Heart right ventricle (tissue), 16 donors: ENCODE measurements around the gene ZBTB12. TPM values are rescaled to one million over a fixed set of nuclear protein-coding genes. Genes with fewer than 3 reads are reported as not detected.

ENCODE experiments used
- ATAC-seq, 8 donors: fragments of 200-7000 bp; cut with Tn5 transposase; one replicate each; pipeline ENCODE4 v1.9.1; 2020; ENCODE audit warnings: mild to moderate bottlenecking in 8 of 8, moderate library complexity in 8 of 8, moderate number of reproducible peaks in 1 of 8
- DNase-seq, 2 donors: peaks; one replicate each; pipeline ENCODE4 v3.0.0-alpha.2; 2020
- H3K27ac ChIP-seq, 10 donors: fragments of 200-600 bp; sonication (generic) in 2 of 10; one replicate each; pipeline versions ENCODE4 v1.5.0 to v1.8.0; 2020 to 2022; ENCODE audit warnings: mild to moderate bottlenecking in 3 of 10
- H3K27me3 ChIP-seq, 7 donors: fragments of 200-600 bp; one replicate each; pipeline ENCODE4 v1.8.0; 2021 to 2022; ENCODE audit warnings: mild to moderate bottlenecking in 2 of 7
- H3K36me3 ChIP-seq, 9 donors: fragments of 200-600 bp; sonication (generic) in 1 of 9; one replicate each; pipeline versions ENCODE4 v1.5.0 to v1.8.0; 2020 to 2022; ENCODE audit warnings: mild to moderate bottlenecking in 2 of 9
- H3K4me1 ChIP-seq, 9 donors: fragments of 200-600 bp; sonication (generic) in 1 of 9; one replicate each; pipeline versions ENCODE4 v1.5.0 to v1.8.0; 2020 to 2022; ENCODE audit warnings: mild to moderate bottlenecking in 4 of 9
- H3K4me3 ChIP-seq, 10 donors: fragments of 200-600 bp; sonication (generic) in 2 of 10; one replicate each; pipeline versions ENCODE4 v1.5.0 to v1.8.0; 2020 to 2022; ENCODE audit warnings: mild to moderate bottlenecking in 7 of 10, moderate library complexity in 2 of 10
- H3K9me3 ChIP-seq, 11 donors: fragments of 200-600 bp in 10 of 11; sonication (generic) in 2 of 11; one replicate each; pipeline versions ENCODE4 v1.5.0 to v1.8.0; 2013 to 2022; ENCODE audit warnings: mild to moderate bottlenecking in 2 of 11, control low read depth in 1 of 11, moderate library complexity in 1 of 11
- WGBS, 2 donors: extraction: QIAGEN DNeasy Blood & Tissue Kit; methylation state at CpG; one replicate each; pipeline ENCODE4 v1.1.7; 2013; ENCODE audit warnings: inconsistent platforms in 1 of 2; 5-methylcytosine and 5-hydroxymethylcytosine counted together
- intact Hi-C, 10 donors: fragments of 100-400 bp; cut with DNase I; formaldehyde crosslinking; loops; one replicate each; pipeline versions ENCODE4 v1.11.1 to v1.14.2; 2022
- polyA plus RNA-seq, 2 donors: library from polyadenylated mRNA; stranded (reverse); fragments of 200-250 nt; gene quantifications; one replicate each; pipeline ENCODE4 v1.2.3, GENCODE V29; 2013
- total RNA-seq, 10 donors: library from RNA; stranded (reverse); fragmentation: NEBNext Ultra II Directional in 3 of 10; extraction: Animal tissue kit (Norgen Biotek cat#: 25700) in 3 of 10; gene quantifications; one replicate each; pipeline versions ENCODE4 v1.2.1 to v1.2.4, GENCODE V29; 2021 to 2023
- TF ChIP-seq, protein P1 (sequence below), 9 donors: fragments of 200-600 bp; sonication (generic) in 2 of 9; IDR thresholded peaks; one replicate each; pipeline versions ENCODE4 v1.5.0 to v1.8.0; 2021 to 2022; ENCODE audit warnings: antibody characterized with exemption in 9 of 9, mild to moderate bottlenecking in 5 of 9, moderate library complexity in 1 of 9
- donor health status: Arrhythmogenic right ventricular cardiomyopathy.
- donor health status: ischemic (EF 13 %, LVEDD 7.1; RV severe dilation, severe dysfunction).
- donor health status: healthy with polysubstance abuse.
- donor health status: DM: no; HTN: yes; CAD: no.
- donor health status: DM: no; HTN: no; CAD: no.
- donor health status: ischemic (EF 25% LVEDD 6.9; RV normal size, moderate dysfunction).
- donor health status: ischemic (EF 25% LVEDD 5.7; RV mildly dilated, moderate dysfunction).
- donor health status: healthy.
- donor health status: DM: yes; HTN: yes; CAD: no.
- donor health status: Ischemic cardiomyopathy.
- donor health status: ischemic (EF 35%, LVEDD 5.7; RV mildly dilated, moderate dysfunction).
- donor health status: nonischemic (EF 11% LVEDD 7.7; RV severe dilation, severe dysfunction).
- donor health status: DM: yes; HTN: yes; CAD: no.
- donor health status: PGD.
- donor health status: ischemic (EF 29% LVEDD 5.4; RV normal size, mild dysfunction).
- donor health status: nonischemic (EF 23%, LVEDD 6.1; RV moderate dilation, normal function).

ZBTB12 gene
- total and polyA plus RNA-seq, 12 donors, result 1.5 to 4.9 (median 2.6) TPM

GRCh38 chr6:31920811-31921210 is 18.9 kb upstream of the ZBTB12 start:
- ATAC-seq (no peak), DNase-seq (no peak)
- no peak overlapping the region for H3K27ac ChIP-seq
- TF ChIP-seq, protein P1, sequence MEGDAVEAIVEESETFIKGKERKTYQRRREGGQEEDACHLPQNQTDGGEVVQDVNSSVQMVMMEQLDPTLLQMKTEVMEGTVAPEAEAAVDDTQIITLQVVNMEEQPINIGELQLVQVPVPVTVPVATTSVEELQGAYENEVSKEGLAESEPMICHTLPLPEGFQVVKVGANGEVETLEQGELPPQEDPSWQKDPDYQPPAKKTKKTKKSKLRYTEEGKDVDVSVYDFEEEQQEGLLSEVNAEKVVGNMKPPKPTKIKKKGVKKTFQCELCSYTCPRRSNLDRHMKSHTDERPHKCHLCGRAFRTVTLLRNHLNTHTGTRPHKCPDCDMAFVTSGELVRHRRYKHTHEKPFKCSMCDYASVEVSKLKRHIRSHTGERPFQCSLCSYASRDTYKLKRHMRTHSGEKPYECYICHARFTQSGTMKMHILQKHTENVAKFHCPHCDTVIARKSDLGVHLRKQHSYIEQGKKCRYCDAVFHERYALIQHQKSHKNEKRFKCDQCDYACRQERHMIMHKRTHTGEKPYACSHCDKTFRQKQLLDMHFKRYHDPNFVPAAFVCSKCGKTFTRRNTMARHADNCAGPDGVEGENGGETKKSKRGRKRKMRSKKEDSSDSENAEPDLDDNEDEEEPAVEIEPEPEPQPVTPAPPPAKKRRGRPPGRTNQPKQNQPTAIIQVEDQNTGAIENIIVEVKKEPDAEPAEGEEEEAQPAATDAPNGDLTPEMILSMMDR (IDR thresholded peaks at IDR 0.05), result no peak
- H3K4me1 ChIP-seq, result no peaks in the 10 kb centered on the region
- no peaks in the 10 kb centered on the region for H3K9me3 ChIP-seq
- no peaks in the 10 kb centered on the region for H3K27me3 ChIP-seq
- intact Hi-C loops, result no loop called here
- WGBS, 2 donors, result 79 to 81% methylated on average over 2 of the region's 2 CpGs
- H3K36me3 ChIP-seq, result no peaks in the 10 kb centered on the region
- no peak overlapping the region for H3K4me3 ChIP-seq

GRCh38 chr6:31919624-31920303 is 17.9 kb upstream of the ZBTB12 start:
- H3K4me3 ChIP-seq, result no peak overlapping the region
- no peaks in the 10 kb centered on the region for H3K27me3 ChIP-seq
- no peak for ATAC-seq
- no peaks in the 10 kb centered on the region for H3K36me3 ChIP-seq
- no peaks in the 10 kb centered on the region for H3K4me1 ChIP-seq
- TF ChIP-seq, protein P1 (IDR thresholded peaks at IDR 0.05), result no peak
- no peak for DNase-seq
- 82 to 87% methylated on average over 6 of the region's 6 CpGs for WGBS, 2 donors
- intact Hi-C loops, result no loop called here
- no peak overlapping the region for H3K27ac ChIP-seq
- H3K9me3 ChIP-seq, result no peaks in the 10 kb centered on the region

DNA sequence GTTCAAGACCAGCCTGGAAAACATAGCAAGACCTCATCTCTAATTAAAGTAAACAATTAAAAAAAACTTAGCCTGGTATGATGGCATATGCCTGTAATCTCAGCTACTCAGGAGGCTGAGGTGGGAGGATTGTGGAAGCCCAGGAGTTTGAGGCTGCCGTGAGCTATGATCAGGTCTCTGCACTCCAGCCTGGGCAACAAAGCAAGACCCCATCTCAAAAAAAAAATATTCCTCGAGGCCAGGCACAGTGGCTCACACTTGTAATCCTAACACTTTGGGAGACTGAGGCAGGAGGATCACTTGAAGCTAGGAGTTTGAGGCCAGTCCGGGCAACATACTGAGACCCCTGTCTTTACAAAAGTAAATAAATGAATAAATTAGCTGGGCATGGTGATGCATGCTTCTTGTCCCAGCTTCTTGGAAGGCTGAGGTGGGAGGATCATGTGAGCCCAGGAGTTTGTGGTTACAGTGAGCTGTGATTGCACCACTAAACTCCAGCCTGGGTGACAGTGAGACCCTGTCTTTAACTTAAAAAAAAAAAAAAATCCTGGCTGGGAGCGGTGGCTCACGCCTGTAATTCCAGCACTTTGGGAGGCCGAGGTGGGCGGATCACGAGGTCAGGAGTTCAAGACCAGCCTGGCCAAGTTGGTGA is 16.3 kb upstream of the ZBTB12 start:
- H3K27me3 ChIP-seq, result no peaks in the 10 kb centered on the region
- DNase-seq (no peak), ATAC-seq (no peak)
- no peak overlapping the region for H3K4me3 ChIP-seq
- no peak overlapping the region for H3K27ac ChIP-seq
- intact Hi-C loops, result no loop called here
- no peaks in the 10 kb centered on the region for H3K36me3 ChIP-seq
- 76 to 87% methylated on average over 8 of the region's 8 CpGs for WGBS, 2 donors
- TF ChIP-seq, protein P1 (IDR thresholded peaks at IDR 0.05), result no peak
- no peaks in the 10 kb centered on the region for H3K9me3 ChIP-seq
- no peaks in the 10 kb centered on the region for H3K4me1 ChIP-seq

- ATAC-seq (no peak), DNase-seq (no peak)
- intact Hi-C loops, result no loop called here
- peaks cover 0 to 3% (median 0%) of the 10 kb centered on the region in 7 donors for H3K27me3 ChIP-seq
- H3K9me3 ChIP-seq, result no peaks in the 10 kb centered on the region
- WGBS, 2 donors, result 75 to 83% methylated on average over 6 of the region's 6 CpGs
- peaks cover 0 to 9% (median 0%) of the 10 kb centered on the region in 9 donors for H3K4me1 ChIP-seq
- no peak overlapping the region for H3K27ac ChIP-seq
- TF ChIP-seq, protein P1 (IDR thresholded peaks at IDR 0.05), result no peak
- H3K36me3 ChIP-seq, result no peaks in the 10 kb centered on the region
- H3K4me3 ChIP-seq, result no peak overlapping the region
Observed at GRCh38 chr6:31915756-31916155, 13.9 kb upstream of the ZBTB12 start.
